Tibial nerve (tissue), 4 donors: ENCODE measurements around the gene RPS6KL1. TPM values are rescaled to one million over a fixed set of nuclear protein-coding genes. Genes with fewer than 3 reads are reported as not detected.

Experiments
- DNase-seq, 2 donors: peaks; one replicate each; pipeline ENCODE4 v3.0.0-alpha.2; 2019; ENCODE audit warnings: low spot score in 2 of 2
- H3K27ac ChIP-seq, 4 donors: fragments of 200-600 bp; sonication (generic) in 3 of 4; one replicate each; pipeline ENCODE4 v1.5.1; 2017 to 2019; ENCODE audit warnings: mild to moderate bottlenecking in 1 of 4
- H3K27me3 ChIP-seq, 2 donors: fragments of 200-600 bp; sonication (generic) in 1 of 2; one replicate each; pipeline versions ENCODE4 v1.5.1 to v1.6.0; 2017 to 2019
- H3K36me3 ChIP-seq, 3 donors: fragments of 200-600 bp; sonication (generic); one replicate each; pipeline ENCODE4 v1.5.1; 2018 to 2019
- H3K4me1 ChIP-seq, 4 donors: fragments of 200-600 bp; sonication (generic) in 3 of 4; one replicate each; pipeline ENCODE4 v1.5.1; 2017 to 2019
- H3K4me3 ChIP-seq, 4 donors: fragments of 200-600 bp; sonication (generic) in 3 of 4; one replicate each; pipeline ENCODE4 v1.5.1; 2017 to 2019; ENCODE audit warnings: mild to moderate bottlenecking in 1 of 4, moderate library complexity in 1 of 4
- H3K9me3 ChIP-seq, 4 donors: fragments of 200-600 bp; sonication (generic) in 3 of 4; one replicate each; pipeline ENCODE4 v1.5.1; 2017 to 2019
- EP300 ChIP-seq, 2 donors: sonication (generic); formaldehyde crosslinking; IDR thresholded peaks; one replicate each; pipeline ENCODE4 v1.6.1; 2017; ENCODE audit warnings: antibody characterized with exemption in 2 of 2, mild to moderate bottlenecking in 1 of 2
- POLR2A ChIP-seq, 2 donors: fragments of 450-650 bp; IDR thresholded peaks; one replicate each; pipeline ENCODE4 v1.6.1; 2017; ENCODE audit warnings: antibody characterized with exemption in 2 of 2, mild to moderate bottlenecking in 2 of 2, moderate library complexity in 2 of 2
- WGBS, 2 donors: methylation state at CpG; one replicate each; pipeline ENCODE4 v1.1.5; 2018; 5-methylcytosine and 5-hydroxymethylcytosine counted together
- total RNA-seq, 4 donors: library from RNA; depleted of rRNA; stranded (reverse); fragments of >200 nt; gene quantifications; one replicate each; pipeline ENCODE4 v1.1.0, GENCODE V29; 2016
- TF ChIP-seq, protein P1 (sequence below), 5 experiments: fragments of 200-600 bp in 3 of 5; fragments of 450-650 bp in 2 of 5; sonication (generic) in 3 of 5; IDR thresholded peaks; one replicate each; pipeline ENCODE4 v1.5.1; 2016 to 2019; ENCODE audit warnings: antibody characterized with exemption in 5 of 5, mild to moderate bottlenecking in 3 of 5, moderate library complexity in 2 of 5

Gene RPS6KL1
- total RNA-seq, 4 donors from 2014 or later: 2.0 to 20.7 (median 7.7) TPM

DNA sequence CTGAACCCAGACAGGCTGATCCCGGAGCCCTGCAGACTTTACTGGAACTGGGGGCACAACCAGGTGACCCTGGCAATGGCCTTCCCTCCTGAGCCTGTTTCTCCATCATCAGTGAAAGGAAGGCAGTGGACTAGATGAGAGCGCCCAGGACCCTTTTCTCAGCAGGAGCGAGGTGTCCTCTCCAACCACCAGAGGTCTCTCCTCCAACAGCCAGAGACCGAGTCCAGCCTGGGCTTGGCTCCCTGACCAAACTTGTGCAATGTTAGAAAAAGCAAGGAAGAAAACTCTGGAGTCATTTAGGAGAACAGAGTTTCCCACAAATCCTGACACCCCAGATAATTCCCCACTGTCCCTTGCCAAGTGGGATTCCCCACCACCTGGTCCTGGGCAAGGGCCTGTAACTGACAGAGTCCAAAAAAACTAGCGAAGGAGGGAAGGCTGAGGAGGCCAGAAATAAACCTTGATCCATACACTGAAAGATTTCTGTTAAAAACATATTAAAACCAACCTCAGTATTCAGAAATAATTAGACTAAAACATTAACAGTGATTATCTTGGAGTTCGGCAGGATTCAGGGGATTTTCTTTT lies 9.0 kb downstream of the RPS6KL1 start:
- TF ChIP-seq, protein P1, sequence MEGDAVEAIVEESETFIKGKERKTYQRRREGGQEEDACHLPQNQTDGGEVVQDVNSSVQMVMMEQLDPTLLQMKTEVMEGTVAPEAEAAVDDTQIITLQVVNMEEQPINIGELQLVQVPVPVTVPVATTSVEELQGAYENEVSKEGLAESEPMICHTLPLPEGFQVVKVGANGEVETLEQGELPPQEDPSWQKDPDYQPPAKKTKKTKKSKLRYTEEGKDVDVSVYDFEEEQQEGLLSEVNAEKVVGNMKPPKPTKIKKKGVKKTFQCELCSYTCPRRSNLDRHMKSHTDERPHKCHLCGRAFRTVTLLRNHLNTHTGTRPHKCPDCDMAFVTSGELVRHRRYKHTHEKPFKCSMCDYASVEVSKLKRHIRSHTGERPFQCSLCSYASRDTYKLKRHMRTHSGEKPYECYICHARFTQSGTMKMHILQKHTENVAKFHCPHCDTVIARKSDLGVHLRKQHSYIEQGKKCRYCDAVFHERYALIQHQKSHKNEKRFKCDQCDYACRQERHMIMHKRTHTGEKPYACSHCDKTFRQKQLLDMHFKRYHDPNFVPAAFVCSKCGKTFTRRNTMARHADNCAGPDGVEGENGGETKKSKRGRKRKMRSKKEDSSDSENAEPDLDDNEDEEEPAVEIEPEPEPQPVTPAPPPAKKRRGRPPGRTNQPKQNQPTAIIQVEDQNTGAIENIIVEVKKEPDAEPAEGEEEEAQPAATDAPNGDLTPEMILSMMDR (IDR thresholded peaks at IDR 0.05): peak; percentile 58 to 82 (median 77)
- TF ChIP-seq EP300 (IDR thresholded peaks at IDR 0.05) (peak in 1 of 2 donors; percentile 67), POLR2A (IDR thresholded peaks at IDR 0.05) (no peak)
- Histone ChIP-seq H3K36me3 (no peaks in the 10 kb centered on the region), H3K27me3 (no peaks in the 10 kb centered on the region), H3K9me3 (no peaks in the 10 kb centered on the region), H3K4me1 (peaks cover 0 to 52% (median 25%) of the 10 kb centered on the region in 4 donors), H3K4me3 (no peak overlapping the region), H3K27ac (peak overlapping the region in 3 of 4 donors; percentile 20 to 80 (median 72))
- peak; percentile 68 to 81 for DNase-seq
- 25 to 36% methylated on average over 6 of the region's 6 CpGs for WGBS, 2 donors

GRCh38 chr14:74913393-74913910 lies 9.6 kb downstream of the RPS6KL1 start:
- H3K9me3 ChIP-seq: no peaks in the 10 kb centered on the region
- DNase-seq: no peak
- H3K27me3 ChIP-seq: no peaks in the 10 kb centered on the region
- no peaks in the 10 kb centered on the region for H3K36me3 ChIP-seq
- H3K4me1 ChIP-seq: peaks cover 0 to 51% (median 25%) of the 10 kb centered on the region in 4 donors
- WGBS, 2 donors: 64 to 69% methylated on average over 5 of the region's 5 CpGs
- TF ChIP-seq, protein P1 (IDR thresholded peaks at IDR 0.05): no peak
- TF ChIP-seq EP300 (IDR thresholded peaks at IDR 0.05) (no peak), POLR2A (IDR thresholded peaks at IDR 0.05) (no peak)
- peak overlapping the region in 2 of 4 donors; percentile 72 to 80 for H3K27ac ChIP-seq
- no peak overlapping the region for H3K4me3 ChIP-seq

DNA sequence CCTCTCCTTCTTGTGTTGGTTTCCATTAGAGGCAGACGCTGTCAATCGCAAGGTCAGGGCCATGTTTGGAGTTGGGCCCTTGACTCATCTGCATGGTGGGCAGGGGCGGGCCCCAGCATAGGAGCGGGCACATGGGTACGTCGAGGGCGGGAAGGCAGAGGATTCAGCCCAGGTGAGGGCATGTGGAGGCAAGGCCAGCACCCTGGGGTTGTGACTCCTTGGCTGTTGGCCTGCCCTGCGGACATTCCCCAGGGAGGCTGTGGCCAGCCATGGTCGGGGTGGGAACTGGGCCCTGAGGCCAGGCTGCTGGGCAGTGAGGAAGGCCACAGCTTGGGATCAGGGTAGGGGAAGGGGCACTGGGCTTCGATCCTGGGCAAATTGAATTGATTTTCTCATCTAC lies 10.3 kb downstream of the RPS6KL1 start:
- no peak overlapping the region for H3K27ac ChIP-seq
- WGBS, 2 donors: 91 to 93% methylated on average over 9 to 10 of the region's 10 CpGs
- DNase-seq: no peak
- peaks cover 0 to 48% (median 20%) of the 10 kb centered on the region in 4 donors for H3K4me1 ChIP-seq
- H3K4me3 ChIP-seq: no peak overlapping the region
- no peak for TF ChIP-seq POLR2A (IDR thresholded peaks at IDR 0.05)
- TF ChIP-seq, protein P1 (IDR thresholded peaks at IDR 0.05): no peak
- TF ChIP-seq EP300 (IDR thresholded peaks at IDR 0.05): no peak
- no peaks in the 10 kb centered on the region for H3K27me3 ChIP-seq
- no peaks in the 10 kb centered on the region for H3K36me3 ChIP-seq
- no peaks in the 10 kb centered on the region for H3K9me3 ChIP-seq

DNA sequence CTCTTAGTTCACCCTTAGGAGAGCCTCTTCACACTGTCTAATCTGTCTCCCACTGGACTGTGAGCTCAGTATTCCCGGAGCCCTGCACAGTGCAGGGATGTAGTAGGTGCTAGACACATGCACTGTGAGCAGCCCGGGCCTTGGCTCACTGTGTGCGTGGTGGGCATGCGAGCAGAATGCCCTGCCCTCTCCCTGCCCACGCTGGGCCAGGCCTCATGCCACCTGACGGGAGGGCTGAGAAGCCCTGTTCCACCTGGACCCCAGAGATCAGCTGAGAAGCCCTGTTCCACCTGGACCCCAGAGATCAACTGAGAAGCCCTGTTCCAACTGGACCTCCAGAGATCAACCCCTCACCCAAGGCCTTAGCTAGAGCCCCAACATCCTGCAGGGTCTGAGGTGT lies 10.9 kb downstream of the RPS6KL1 start:
- Histone ChIP-seq H3K27me3 (no peaks in the 10 kb centered on the region), H3K36me3 (peaks cover 0 to under 1% (median 0%) of the 10 kb centered on the region in 3 donors), H3K27ac (no peak overlapping the region), H3K4me1 (peaks cover 0 to 48% (median 13%) of the 10 kb centered on the region in 4 donors), H3K4me3 (no peak overlapping the region), H3K9me3 (no peaks in the 10 kb centered on the region)
- no peak for DNase-seq
- TF ChIP-seq, protein P1 (IDR thresholded peaks at IDR 0.05): no peak
- no peak for TF ChIP-seq EP300 (IDR thresholded peaks at IDR 0.05)
- no peak for TF ChIP-seq POLR2A (IDR thresholded peaks at IDR 0.05)
- 86 to 100% methylated on average over 2 to 6 of the region's 6 CpGs for WGBS, 2 donors

DNA sequence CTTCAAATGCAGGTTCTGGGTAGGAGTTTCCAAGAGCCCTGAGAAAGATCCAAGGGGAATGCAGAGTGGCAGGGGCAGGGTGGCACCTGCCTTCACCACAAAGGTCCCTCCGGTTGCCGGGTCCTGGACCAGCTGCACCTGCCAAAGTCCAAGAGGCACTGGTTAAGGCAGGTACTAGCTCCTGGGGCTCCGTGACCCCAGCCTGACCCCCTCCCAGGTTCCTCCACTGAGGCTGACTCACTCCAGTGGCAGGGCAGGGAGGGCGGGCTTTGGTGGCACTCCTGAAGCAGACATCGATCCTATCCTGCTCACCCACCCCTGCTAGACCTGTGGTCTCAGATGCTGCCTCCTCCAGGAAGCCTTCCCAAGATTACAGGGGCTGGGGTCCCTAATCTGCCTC lies 11.4 kb downstream of the RPS6KL1 start:
- Histone ChIP-seq H3K4me1 (peaks cover 0 to 45% (median 14%) of the 10 kb centered on the region in 4 donors), H3K27me3 (no peaks in the 10 kb centered on the region), H3K27ac (no peak overlapping the region), H3K9me3 (no peaks in the 10 kb centered on the region), H3K4me3 (no peak overlapping the region), H3K36me3 (peaks cover 0 to 5% (median 0%) of the 10 kb centered on the region in 3 donors)
- no peak for DNase-seq
- TF ChIP-seq EP300 (IDR thresholded peaks at IDR 0.05) (no peak), POLR2A (IDR thresholded peaks at IDR 0.05) (no peak)
- TF ChIP-seq, protein P1 (IDR thresholded peaks at IDR 0.05): no peak
- 89 to 91% methylated on average over 5 of the region's 5 CpGs for WGBS, 2 donors
